Spleen (tissue), 11 donors: ENCODE data around the gene RPTOR. TPM values are rescaled to one million over a fixed set of nuclear protein-coding genes. Genes with fewer than 3 reads are reported as not detected.

Experiments
- DNase-seq: peaks from one replicate; pipeline ENCODE4 v3.0.0-alpha.2; 2020
- H3K27ac ChIP-seq, 8 donors: fragments of 200-600 bp; sonication (generic) in 7 of 8; 1 replicate in 4 of 8; 2 replicates in 4 of 8; pipeline versions ENCODE4 v1.5.0 to v1.8.0; 2016 to 2021; ENCODE audit warnings: inconsistent platforms in 4 of 8, mild to moderate bottlenecking in 4 of 8, moderate library complexity in 1 of 8
- H3K27me3 ChIP-seq, 7 donors: fragments of 200-600 bp; sonication (generic) in 6 of 7; replicated peaks in 1 of 7; 1 replicate in 4 of 7; 2 replicates in 3 of 7; pipeline versions ENCODE4 v1.5.0 to v1.8.0; 2016 to 2021; ENCODE audit warnings: inconsistent platforms in 3 of 7, mild to moderate bottlenecking in 1 of 7
- H3K36me3 ChIP-seq, 6 donors: fragments of 200-600 bp; sonication (generic) in 5 of 6; 1 replicate in 4 of 6; 2 replicates in 2 of 6; pipeline versions ENCODE4 v1.5.0 to v1.8.0; 2016 to 2021; ENCODE audit warnings: inconsistent platforms in 2 of 6
- H3K4me1 ChIP-seq, 6 donors: fragments of 200-600 bp; sonication (generic) in 5 of 6; 1 replicate in 3 of 6; 2 replicates in 3 of 6; pipeline versions ENCODE4 v1.5.0 to v1.8.0; 2016 to 2021; ENCODE audit warnings: inconsistent platforms in 3 of 6
- H3K4me3 ChIP-seq, 8 donors: fragments of 200-600 bp; sonication (generic) in 7 of 8; 1 replicate in 4 of 8; 2 replicates in 4 of 8; pipeline versions ENCODE4 v1.5.0 to v1.8.0; 2016 to 2021; ENCODE audit warnings: inconsistent platforms in 4 of 8, mild to moderate bottlenecking in 4 of 8, moderate library complexity in 2 of 8
- H3K9me3 ChIP-seq, 8 donors: fragments of 200-600 bp; sonication (generic) in 7 of 8; 1 replicate in 4 of 8; 2 replicates in 4 of 8; pipeline versions ENCODE4 v1.5.0 to v1.8.0; 2016 to 2021; ENCODE audit warnings: inconsistent platforms in 4 of 8
- POLR2A ChIP-seq, 3 donors: fragments of 450-650 bp; IDR thresholded peaks; one replicate each; pipeline ENCODE4 v1.5.1; 2017; ENCODE audit warnings: antibody characterized with exemption in 3 of 3, mild to moderate bottlenecking in 1 of 3
- POLR2AphosphoS5 ChIP-seq, 3 donors: sonication (generic); formaldehyde crosslinking; IDR thresholded peaks; one replicate each; pipeline ENCODE4 v1.5.1; 2017; ENCODE audit warnings: antibody characterized with exemption in 3 of 3
- WGBS, 5 donors: extraction: QIAGEN DNeasy Blood & Tissue Kit in 3 of 5; methylation state at CpG; one replicate each; pipeline versions ENCODE4 v1.1.5 to v1.1.7; 2013 to 2018; 5-methylcytosine and 5-hydroxymethylcytosine counted together
- intact Hi-C: fragments of 100-400 bp; cut with DNase I; formaldehyde crosslinking; loops from one replicate; pipeline ENCODE4 v1.15.0; 2023; ENCODE audit warnings: low total_unique reads
- polyA plus RNA-seq, 3 donors: library from polyadenylated mRNA; stranded (reverse); fragments of 200-250 nt; gene quantifications; one replicate each; pipeline ENCODE4 v1.2.1, GENCODE V29; 2013
- total RNA-seq, 7 donors: library from RNA; depleted of rRNA in 3 of 7; stranded (reverse); fragments of >200 nt in 3 of 7; fragmentation: NEBNext Ultra II Directional in 4 of 7; extraction: Animal tissue kit (Norgen Biotek cat#: 25700) in 4 of 7; gene quantifications; one replicate each; pipeline versions ENCODE4 v1.1.0 to v1.2.1, GENCODE V29; 2016 to 2021
- TF ChIP-seq, protein P1 (sequence below), 11 experiments: fragments of 200-600 bp in 7 of 11; fragments of 450-650 bp in 4 of 11; sonication (generic) in 4 of 11; IDR thresholded peaks in 8 of 11; conservative IDR thresholded peaks in 3 of 11; 1 replicate in 7 of 11; 2 replicates in 4 of 11; pipeline versions ENCODE4 v1.4.0 to v1.8.0; 2016 to 2021; ENCODE audit warnings: antibody characterized with exemption in 11 of 11, inconsistent platforms in 4 of 11, mild to moderate bottlenecking in 1 of 11
- donor health status: healthy with polysubstance abuse.
- donor health status: DM: no; HTN: no; CAD: no; lungs with moderate emphysema.
- donor health status: DM: no; HTN: no; CAD: no.
- donor health status: Bipolar disorder and iron deficiency.
- donor health status: healthy.
- donor health status: DM: no; HTN: no; CAD: no.
- donor health status: DM: yes; HTN: yes; CAD: no.

RPTOR gene
- total and polyA plus RNA-seq, 10 donors, result 3.1 to 61.2 (median 40.7) TPM

DNA sequence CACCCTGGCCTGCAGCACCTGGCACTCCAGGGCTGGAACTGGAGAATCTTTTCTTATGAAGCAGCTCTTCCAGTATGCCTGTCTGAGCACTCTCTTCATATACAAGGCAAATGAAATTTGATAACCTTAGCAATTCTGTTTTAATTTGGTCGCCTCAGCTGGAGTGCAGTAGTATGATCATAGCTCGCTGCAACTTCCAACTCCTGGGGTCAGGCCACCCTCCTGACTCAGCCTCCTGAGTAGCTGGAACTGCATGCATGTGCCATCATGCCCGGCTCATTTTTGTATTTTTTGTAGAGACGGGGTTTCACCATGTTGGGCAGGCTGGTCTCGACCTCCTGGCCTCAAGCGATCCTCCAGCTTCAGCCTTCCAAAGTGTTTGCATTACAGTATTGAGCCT lies 306.2 kb downstream of the RPTOR start:
- Histone ChIP-seq H3K4me1 (peaks cover 0 to 31% (median 12%) of the 10 kb centered on the region in 6 donors), H3K4me3 (no peak overlapping the region), H3K9me3 (no peaks in the 10 kb centered on the region), H3K27me3 (no peaks in the 10 kb centered on the region), H3K36me3 (peaks cover 0 to 79% (median 13%) of the 10 kb centered on the region in 6 donors), H3K27ac (no peak overlapping the region)
- intact Hi-C loops, result no loop called here
- TF ChIP-seq, protein P1, sequence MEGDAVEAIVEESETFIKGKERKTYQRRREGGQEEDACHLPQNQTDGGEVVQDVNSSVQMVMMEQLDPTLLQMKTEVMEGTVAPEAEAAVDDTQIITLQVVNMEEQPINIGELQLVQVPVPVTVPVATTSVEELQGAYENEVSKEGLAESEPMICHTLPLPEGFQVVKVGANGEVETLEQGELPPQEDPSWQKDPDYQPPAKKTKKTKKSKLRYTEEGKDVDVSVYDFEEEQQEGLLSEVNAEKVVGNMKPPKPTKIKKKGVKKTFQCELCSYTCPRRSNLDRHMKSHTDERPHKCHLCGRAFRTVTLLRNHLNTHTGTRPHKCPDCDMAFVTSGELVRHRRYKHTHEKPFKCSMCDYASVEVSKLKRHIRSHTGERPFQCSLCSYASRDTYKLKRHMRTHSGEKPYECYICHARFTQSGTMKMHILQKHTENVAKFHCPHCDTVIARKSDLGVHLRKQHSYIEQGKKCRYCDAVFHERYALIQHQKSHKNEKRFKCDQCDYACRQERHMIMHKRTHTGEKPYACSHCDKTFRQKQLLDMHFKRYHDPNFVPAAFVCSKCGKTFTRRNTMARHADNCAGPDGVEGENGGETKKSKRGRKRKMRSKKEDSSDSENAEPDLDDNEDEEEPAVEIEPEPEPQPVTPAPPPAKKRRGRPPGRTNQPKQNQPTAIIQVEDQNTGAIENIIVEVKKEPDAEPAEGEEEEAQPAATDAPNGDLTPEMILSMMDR (IDR thresholded peaks at IDR 0.05 in 8 of 11, conservative IDR thresholded peaks at IDR 0.05 in 3 of 11), result no peak
- TF ChIP-seq POLR2AphosphoS5 (IDR thresholded peaks at IDR 0.05) (no peak), POLR2A (IDR thresholded peaks at IDR 0.05) (no peak)
- DNase-seq, result peak; percentile 23
- WGBS, 5 donors, result 80 to 89% (median 88%) methylated on average over 6 of the region's 6 CpGs

DNA sequence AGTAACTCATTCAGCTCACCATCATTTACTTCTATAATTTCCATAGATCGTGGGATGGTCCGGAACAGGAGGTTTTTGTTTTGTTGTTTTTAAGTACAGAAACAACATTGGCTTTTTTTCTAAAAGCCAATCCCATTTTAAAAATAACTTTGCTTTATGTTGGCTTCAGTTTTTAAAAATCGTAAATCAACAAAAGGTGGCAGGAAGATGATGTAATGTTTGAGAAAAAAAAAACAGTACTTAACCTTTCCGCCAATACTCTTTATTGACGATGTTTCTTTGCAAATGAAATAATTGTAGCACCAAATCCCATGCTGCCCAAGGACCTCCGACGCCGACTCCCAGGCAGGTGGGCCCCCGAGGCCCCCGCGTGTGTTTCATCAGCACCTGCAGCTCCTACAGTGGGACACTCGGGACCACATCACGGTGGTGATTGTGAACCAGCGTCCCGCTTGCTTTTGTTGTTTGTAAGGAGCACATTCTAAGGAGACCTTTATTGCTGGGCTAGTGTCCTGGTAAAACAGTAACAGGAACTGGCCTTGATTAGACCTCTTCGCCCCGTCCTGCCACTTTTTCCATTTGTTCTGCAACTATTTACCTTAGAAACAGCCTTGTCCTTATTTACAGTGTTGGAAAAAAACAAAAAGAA lies 306.8 kb downstream of the RPTOR start:
- H3K9me3 ChIP-seq, result no peaks in the 10 kb centered on the region
- peaks cover 0 to 30% (median 10%) of the 10 kb centered on the region in 6 donors for H3K4me1 ChIP-seq
- DNase-seq, result peak; percentile 50
- TF ChIP-seq, protein P1 (IDR thresholded peaks at IDR 0.05 in 8 of 11, conservative IDR thresholded peaks at IDR 0.05 in 3 of 11), result no peak
- TF ChIP-seq POLR2AphosphoS5 (IDR thresholded peaks at IDR 0.05) (no peak), POLR2A (IDR thresholded peaks at IDR 0.05) (no peak)
- H3K36me3 ChIP-seq, result peaks cover 0 to 78% (median 10%) of the 10 kb centered on the region in 6 donors
- no peak overlapping the region for H3K4me3 ChIP-seq
- 90 to 95% (median 93%) methylated on average over 17 of the region's 17 CpGs for WGBS, 5 donors
- H3K27me3 ChIP-seq, result no peaks in the 10 kb centered on the region
- intact Hi-C loops, result no loop called here
- H3K27ac ChIP-seq, result no peak overlapping the region

GRCh38 chr17:80852476-80853015 lies 307.9 kb downstream of the RPTOR start:
- no peak overlapping the region for H3K27ac ChIP-seq
- WGBS, 5 donors, result 89 to 93% (median 92%) methylated on average over 11 of the region's 11 CpGs
- H3K4me1 ChIP-seq, result peaks cover 0 to 27% (median 2%) of the 10 kb centered on the region in 6 donors
- H3K36me3 ChIP-seq, result peaks cover 0 to 78% (median 10%) of the 10 kb centered on the region in 6 donors
- TF ChIP-seq POLR2A (IDR thresholded peaks at IDR 0.05) (no peak), POLR2AphosphoS5 (IDR thresholded peaks at IDR 0.05) (no peak)
- TF ChIP-seq, protein P1 (IDR thresholded peaks at IDR 0.05 in 8 of 11, conservative IDR thresholded peaks at IDR 0.05 in 3 of 11), result no peak
- no peak overlapping the region for H3K4me3 ChIP-seq
- no peaks in the 10 kb centered on the region for H3K27me3 ChIP-seq
- H3K9me3 ChIP-seq, result no peaks in the 10 kb centered on the region
- intact Hi-C loops, result no loop called here
- peak; percentile 41 for DNase-seq

DNA sequence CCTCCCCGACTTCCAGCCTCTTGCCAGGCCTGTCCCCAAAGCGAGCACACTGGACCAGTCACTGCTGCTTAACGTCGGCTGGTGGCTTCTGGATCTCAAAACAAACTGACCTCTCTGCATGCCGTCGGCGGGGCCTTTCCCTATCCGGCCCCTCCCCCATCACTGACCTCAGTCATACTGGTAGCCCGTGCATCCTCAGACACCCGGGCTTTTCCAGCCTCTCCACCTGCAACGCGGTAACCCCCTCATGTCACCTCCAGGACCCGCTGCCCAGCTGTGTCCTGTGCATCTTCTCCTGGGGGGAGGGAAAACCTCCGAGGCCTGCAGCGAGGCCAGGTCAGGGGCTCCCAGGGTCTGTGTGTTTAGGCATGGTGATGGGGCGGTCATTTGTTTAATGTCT lies 308.4 kb downstream of the RPTOR start:
- Histone ChIP-seq H3K27ac (no peak overlapping the region), H3K4me1 (peaks cover 0 to 22% (median 0%) of the 10 kb centered on the region in 6 donors), H3K9me3 (no peaks in the 10 kb centered on the region), H3K27me3 (no peaks in the 10 kb centered on the region), H3K36me3 (peaks cover 0 to 78% (median 10%) of the 10 kb centered on the region in 6 donors), H3K4me3 (no peak overlapping the region)
- intact Hi-C loops, result no loop called here
- 82 to 92% (median 84%) methylated on average over 16 of the region's 16 CpGs for WGBS, 5 donors
- TF ChIP-seq, protein P1 (IDR thresholded peaks at IDR 0.05 in 8 of 11, conservative IDR thresholded peaks at IDR 0.05 in 3 of 11), result no peak
- TF ChIP-seq POLR2AphosphoS5 (IDR thresholded peaks at IDR 0.05) (no peak), POLR2A (IDR thresholded peaks at IDR 0.05) (no peak)
- DNase-seq, result peak; percentile 29
